HUES48 (cell line): ENCODE results near the gene SMLR1.

Experiments used
- H3K27ac ChIP-seq: one replicate; pipeline ENCODE4 v1.7.0; 2013; ENCODE audit warnings: low read depth, low read length, inconsistent platforms
- H3K27me3 ChIP-seq: 2 replicates; pipeline ENCODE4 v1.6.1; 2013; ENCODE audit warnings: mild to moderate bottlenecking, low read length; ENCODE audit not compliant: control insufficient read depth, insufficient read depth
- H3K36me3 ChIP-seq: 2 replicates; pipeline ENCODE4 v1.6.1; 2013; ENCODE audit warnings: low read length; ENCODE audit not compliant: control insufficient read depth, insufficient read depth
- H3K4me1 ChIP-seq: 2 replicates; pipeline ENCODE4 v1.6.1; 2013; ENCODE audit warnings: mild to moderate bottlenecking, low read length; ENCODE audit not compliant: control insufficient read depth, insufficient read depth
- H3K4me3 ChIP-seq: 2 replicates; pipeline ENCODE4 v1.5.1; 2013; ENCODE audit warnings: mild to moderate bottlenecking, low read depth, low read length
- H3K9ac ChIP-seq: 2 replicates; pipeline ENCODE4 v1.6.1; 2013; ENCODE audit warnings: mild to moderate bottlenecking, low read depth, low read length, moderate library complexity
- H3K9me3 ChIP-seq: 2 replicates; pipeline ENCODE4 v1.6.1; 2013; ENCODE audit warnings: low read length; ENCODE audit not compliant: control insufficient read depth, insufficient read depth

SMLR1 gene

GRCh38 chr6:130826442-130827246 lies 562 bp upstream of the SMLR1 start:
- Histone ChIP-seq H3K4me1 (peaks cover 20% of the 10 kb centered on the region), H3K9me3 (no peaks in the 10 kb centered on the region), H3K36me3 (no peaks in the 10 kb centered on the region), H3K4me3 (no peak overlapping the region), H3K27ac (peak overlapping the region; percentile 47), H3K9ac (no peak overlapping the region), H3K27me3 (no peaks in the 10 kb centered on the region)

- Histone ChIP-seq H3K27ac (no peak overlapping the region), H3K4me3 (no peak overlapping the region), H3K9ac (no peak overlapping the region), H3K9me3 (no peaks in the 10 kb centered on the region), H3K4me1 (peaks cover 20% of the 10 kb centered on the region), H3K27me3 (no peaks in the 10 kb centered on the region), H3K36me3 (no peaks in the 10 kb centered on the region)
Measured at GRCh38 chr6:130829333-130829910, 2.2 kb downstream of the SMLR1 start.

GRCh38 chr6:130831607-130832006 lies 4.4 kb downstream of the SMLR1 start:
- Histone ChIP-seq H3K36me3 (no peaks in the 10 kb centered on the region), H3K9me3 (no peaks in the 10 kb centered on the region), H3K27ac (no peak overlapping the region), H3K27me3 (no peaks in the 10 kb centered on the region), H3K4me1 (peaks cover 4% of the 10 kb centered on the region), H3K9ac (no peak overlapping the region), H3K4me3 (no peak overlapping the region)

- H3K9ac ChIP-seq, result no peak overlapping the region
- H3K27ac ChIP-seq, result no peak overlapping the region
Measured at GRCh38 chr6:130833569-130833968, 6.4 kb downstream of the SMLR1 start.

GRCh38 chr6:130834482-130835251 lies 7.5 kb downstream of the SMLR1 start:
- H3K27me3 ChIP-seq, result no peaks in the 10 kb centered on the region
- H3K4me3 ChIP-seq, result no peak overlapping the region
- no peaks in the 10 kb centered on the region for H3K36me3 ChIP-seq
- no peaks in the 10 kb centered on the region for H3K9me3 ChIP-seq
- no peak overlapping the region for H3K9ac ChIP-seq
- no peak overlapping the region for H3K27ac ChIP-seq
- H3K4me1 ChIP-seq, result peaks cover 19% of the 10 kb centered on the region

More at GRCh38 chr6:130833569-130833968, 6.4 kb downstream of the SMLR1 start:
- Histone ChIP-seq H3K27me3 (no peaks in the 10 kb centered on the region), H3K4me3 (no peak overlapping the region), H3K9me3 (no peaks in the 10 kb centered on the region), H3K36me3 (no peaks in the 10 kb centered on the region), H3K4me1 (peaks cover 9% of the 10 kb centered on the region)

- no peaks in the 10 kb centered on the region for H3K36me3 ChIP-seq
- no peaks in the 10 kb centered on the region for H3K9me3 ChIP-seq
- no peaks in the 10 kb centered on the region for H3K27me3 ChIP-seq
- peaks cover 34% of the 10 kb centered on the region for H3K4me1 ChIP-seq
- no peak overlapping the region for H3K4me3 ChIP-seq
- H3K9ac ChIP-seq, result no peak overlapping the region
- no peak overlapping the region for H3K27ac ChIP-seq
Measured at GRCh38 chr6:130836055-130836640, 8.9 kb downstream of the SMLR1 start.

- no peaks in the 10 kb centered on the region for H3K27me3 ChIP-seq
- H3K27ac ChIP-seq, result no peak overlapping the region
- no peaks in the 10 kb centered on the region for H3K9me3 ChIP-seq
- H3K4me3 ChIP-seq, result no peak overlapping the region
- H3K4me1 ChIP-seq, result peaks cover 41% of the 10 kb centered on the region
- H3K9ac ChIP-seq, result no peak overlapping the region
- H3K36me3 ChIP-seq, result no peaks in the 10 kb centered on the region
Measured at GRCh38 chr6:130837067-130837466, 9.9 kb downstream of the SMLR1 start.

GRCh38 chr6:130838250-130838860 lies 11.1 kb downstream of the SMLR1 start:
- H3K4me3 ChIP-seq, result no peak overlapping the region
- H3K4me1 ChIP-seq, result peaks cover 45% of the 10 kb centered on the region
- H3K9me3 ChIP-seq, result no peaks in the 10 kb centered on the region
- H3K27me3 ChIP-seq, result no peaks in the 10 kb centered on the region
- no peaks in the 10 kb centered on the region for H3K36me3 ChIP-seq
- H3K9ac ChIP-seq, result no peak overlapping the region
- no peak overlapping the region for H3K27ac ChIP-seq

- Histone ChIP-seq H3K27me3 (no peaks in the 10 kb centered on the region), H3K36me3 (no peaks in the 10 kb centered on the region), H3K9me3 (no peaks in the 10 kb centered on the region), H3K9ac (no peak overlapping the region), H3K4me1 (peaks cover 45% of the 10 kb centered on the region), H3K4me3 (no peak overlapping the region), H3K27ac (no peak overlapping the region)
Measured at GRCh38 chr6:130838951-130839350, 11.7 kb downstream of the SMLR1 start.

- H3K27me3 ChIP-seq, result no peaks in the 10 kb centered on the region
- H3K4me1 ChIP-seq, result peaks cover 45% of the 10 kb centered on the region
- H3K4me3 ChIP-seq, result no peak overlapping the region
- peak overlapping the region; percentile 68 for H3K27ac ChIP-seq
- no peak overlapping the region for H3K9ac ChIP-seq
- H3K36me3 ChIP-seq, result no peaks in the 10 kb centered on the region
- no peaks in the 10 kb centered on the region for H3K9me3 ChIP-seq
Measured at GRCh38 chr6:130839379-130839778, 12.2 kb downstream of the SMLR1 start.
